AG08396 (cell line): ENCODE data around the gene CCNJL.
A peak's percentile ranks its signal among the peaks of the same experiment; 100 is the strongest.

Experiments used
- DNase-seq: peaks from one replicate; pipeline ENCODE4 v3.0.0; 2012; ENCODE audit warnings: low spot score, mixed read lengths

CCNJL gene

DNA sequence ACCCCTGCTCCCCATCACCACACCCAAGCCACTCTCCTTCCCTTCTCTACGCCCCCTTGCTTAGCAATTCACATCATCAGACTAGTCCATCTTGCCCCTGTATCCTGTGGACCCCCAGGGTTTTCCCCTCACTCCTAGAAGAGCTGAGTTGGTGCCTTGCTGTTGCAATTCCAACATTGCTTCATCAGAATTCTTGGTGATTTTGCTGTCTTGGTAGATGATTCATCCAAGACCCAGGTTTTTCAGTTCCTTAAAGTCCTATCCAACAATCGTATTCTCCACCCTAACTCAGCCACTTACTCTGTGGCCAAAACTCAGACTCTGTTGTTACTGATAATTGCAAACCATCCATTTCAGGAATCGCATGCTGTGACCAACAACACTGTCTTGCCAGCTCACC lies 21.4 kb upstream of the CCNJL start:
- DNase-seq = peak; percentile 26

DNA sequence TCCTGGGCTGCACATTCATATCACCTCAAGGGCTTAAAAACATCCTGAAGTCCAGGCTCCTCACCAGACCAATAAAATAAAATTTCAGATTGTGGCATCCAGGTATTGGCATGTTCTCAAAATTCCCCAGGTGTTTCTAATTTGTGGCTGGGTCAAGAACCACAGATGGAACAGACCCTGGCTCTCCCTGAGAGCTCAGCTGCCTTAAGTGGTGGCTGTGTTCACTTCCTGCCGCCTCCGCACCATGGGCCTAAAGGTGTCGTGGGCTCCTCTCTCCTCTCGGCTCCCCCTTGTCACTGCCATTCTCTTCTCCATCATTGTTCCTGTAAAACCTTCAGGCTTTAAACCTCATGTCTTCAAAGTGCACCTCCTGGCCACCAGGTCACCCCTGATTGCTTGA lies 17.8 kb upstream of the CCNJL start:
- DNase-seq = no peak

DNA sequence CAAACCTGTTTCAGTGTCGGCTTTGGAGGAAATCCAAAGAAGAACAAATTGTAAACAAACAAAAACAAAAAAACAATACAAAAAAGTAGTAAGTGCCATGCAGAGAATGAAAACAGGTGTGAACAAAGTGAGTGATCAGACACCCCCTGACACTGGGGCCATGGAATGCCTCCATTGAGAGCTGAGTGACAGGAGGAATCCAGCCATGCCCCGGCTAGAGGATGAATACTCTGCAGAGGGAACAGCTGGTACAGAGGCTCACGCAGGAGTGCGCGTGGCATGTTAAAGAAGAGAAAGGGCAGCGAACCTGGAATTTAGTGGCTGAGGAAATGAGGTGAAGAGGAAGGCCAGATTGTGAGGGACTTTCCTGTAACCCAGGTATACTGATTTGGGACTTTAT lies 15.5 kb upstream of the CCNJL start:
- DNase-seq = no peak

DNA sequence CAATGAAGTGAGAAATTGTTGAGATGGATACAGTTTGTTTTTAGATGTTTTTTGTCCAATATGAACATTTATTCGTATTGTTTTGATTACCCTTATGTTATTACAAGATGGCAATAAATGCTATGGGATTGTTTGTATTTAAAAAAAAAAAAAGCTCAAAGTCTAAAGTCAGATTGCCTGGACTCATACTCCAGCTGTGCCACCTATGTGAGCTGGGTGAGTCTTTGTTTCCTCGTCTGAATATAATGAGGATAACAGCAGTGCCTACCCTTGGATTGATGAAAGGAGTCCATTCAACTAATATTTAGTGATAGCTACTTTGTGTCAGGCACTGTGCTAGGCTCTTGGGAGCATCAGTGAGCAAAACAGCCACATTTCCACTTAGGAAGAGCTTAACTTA lies 14.6 kb upstream of the CCNJL start:
- DNase-seq = no peak

DNA sequence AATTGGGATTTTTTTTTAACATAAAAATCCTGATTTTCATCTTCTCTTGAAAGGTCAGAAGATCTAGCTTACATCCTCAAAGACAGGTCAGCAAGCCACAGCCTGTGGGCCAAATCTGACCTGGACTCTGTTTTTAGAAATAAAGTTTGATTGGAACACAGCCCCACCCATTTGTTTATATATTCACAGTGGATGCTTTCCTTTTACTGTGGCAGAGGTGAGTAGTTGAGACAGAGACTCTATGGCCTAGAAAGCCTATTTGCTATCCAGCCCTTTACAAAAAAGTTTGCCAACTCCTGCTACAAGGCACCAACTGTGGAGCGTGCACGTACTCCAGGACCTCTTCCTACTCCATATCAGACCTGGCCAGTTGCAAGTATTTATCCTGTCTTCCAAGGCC lies 13.4 kb upstream of the CCNJL start:
- DNase-seq = no peak

DNA sequence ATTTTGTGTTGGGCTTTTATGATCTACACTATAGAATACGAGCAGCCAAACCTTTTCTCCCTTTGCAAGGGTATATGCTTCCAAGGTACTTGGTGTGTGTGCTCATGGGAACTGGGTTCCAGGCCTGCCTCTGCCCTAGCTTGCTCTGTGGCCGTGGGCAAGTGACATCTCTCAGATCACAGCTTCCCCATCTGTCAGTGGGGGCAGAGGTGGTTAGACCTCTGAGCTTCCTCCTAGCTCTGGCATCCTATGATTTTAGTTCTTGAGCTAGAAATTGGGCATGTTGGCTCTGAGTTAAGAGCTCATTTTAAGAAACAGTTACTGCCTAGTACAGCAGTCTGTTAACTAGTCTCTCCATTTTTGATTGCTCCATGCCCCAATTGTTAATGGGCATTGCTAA lies 12.5 kb upstream of the CCNJL start:
- no peak for DNase-seq

DNA sequence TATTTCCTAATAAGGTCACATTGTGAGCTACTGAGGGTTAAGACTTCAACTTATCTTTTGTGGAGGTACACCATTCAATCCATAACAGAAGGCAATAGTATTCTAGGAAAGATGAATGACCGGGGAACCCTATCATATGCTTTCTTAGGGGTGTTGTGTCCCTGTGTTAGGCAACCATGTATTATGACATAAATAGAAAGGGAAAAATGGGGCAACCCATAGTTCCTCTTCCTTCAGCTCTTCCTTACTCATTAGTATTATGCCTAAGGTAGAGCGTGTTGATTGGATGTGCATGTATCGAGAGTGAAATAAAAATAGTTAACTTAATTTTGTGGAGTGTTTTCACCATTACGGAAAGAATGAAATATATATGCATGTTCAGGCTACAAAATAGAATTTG lies 6.0 kb upstream of the CCNJL start:
- no peak for DNase-seq

DNA sequence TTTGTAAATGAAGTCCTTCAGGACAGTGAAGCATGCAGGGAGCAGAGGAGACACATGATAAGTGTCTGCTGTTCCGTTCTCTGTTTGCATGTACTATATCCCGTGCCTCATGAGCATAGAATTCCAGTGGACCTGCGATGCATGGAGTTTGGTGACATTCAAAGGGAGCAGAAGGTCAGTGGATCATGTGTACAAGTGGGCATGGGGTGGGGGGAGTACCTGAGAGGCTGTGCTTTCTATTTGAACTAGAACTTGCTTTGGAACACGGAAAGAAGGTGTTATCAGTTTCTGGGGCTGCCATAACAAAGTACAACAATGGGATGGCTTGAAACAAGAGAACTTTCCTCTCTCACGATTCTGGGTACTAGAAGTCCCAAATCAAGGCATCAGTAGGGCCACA lies 5.1 kb upstream of the CCNJL start:
- DNase-seq = no peak

DNA sequence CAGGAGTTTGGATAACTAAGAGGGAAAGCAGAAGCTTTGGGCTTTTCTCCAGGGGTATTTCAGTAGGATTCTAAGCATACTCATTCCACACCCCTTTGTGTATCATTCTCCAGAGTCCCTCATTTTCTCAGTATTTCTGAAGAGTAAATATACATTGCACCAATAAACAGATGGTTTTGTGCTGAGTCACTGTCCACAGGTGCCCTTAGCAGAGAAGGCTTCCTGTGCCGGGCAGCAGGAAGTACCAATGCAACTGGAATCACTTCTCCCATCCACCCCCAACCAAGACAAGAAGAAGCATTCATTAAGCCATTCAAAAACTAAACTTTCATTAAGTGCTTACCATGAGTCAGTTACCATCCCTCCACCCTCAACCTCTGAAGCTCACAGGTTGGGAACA lies 3.6 kb upstream of the CCNJL start:
- DNase-seq = peak; percentile 13

DNA sequence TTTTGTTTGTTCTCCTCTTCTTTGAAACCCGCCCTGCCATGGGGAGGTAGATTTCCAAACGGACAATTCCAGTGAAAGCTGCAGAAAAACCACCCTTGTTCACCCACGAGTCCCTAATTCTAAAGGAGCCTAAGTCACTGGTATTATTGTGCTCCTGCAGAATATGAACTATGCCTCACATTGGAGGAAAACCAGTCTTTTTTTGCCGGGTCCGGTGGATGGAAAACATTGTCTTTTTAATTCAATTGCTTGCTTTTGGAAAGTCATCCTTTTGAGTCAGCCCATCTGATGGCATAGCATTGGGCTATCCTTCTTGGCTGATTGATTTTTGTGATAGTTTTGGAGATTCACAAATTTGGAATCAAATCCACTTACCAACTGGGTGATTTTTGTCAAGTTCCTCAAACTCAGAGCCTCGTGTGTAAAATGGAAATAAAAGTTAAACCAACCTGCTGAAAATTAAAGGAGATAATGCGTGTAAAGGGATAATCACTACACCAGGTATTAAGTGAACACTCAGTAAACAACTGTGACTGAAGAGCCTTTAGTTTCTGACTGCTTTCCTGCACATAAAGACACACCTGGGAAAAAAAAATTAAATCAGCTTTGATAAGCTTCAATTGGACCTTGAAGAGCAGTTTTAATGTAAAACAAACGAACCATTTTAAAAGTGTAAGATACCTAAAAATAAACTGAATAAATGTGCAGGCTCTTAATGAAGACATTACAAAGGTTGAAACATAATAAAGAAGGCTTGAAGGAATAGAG lies 780 bp upstream of the CCNJL start:
- peak; percentile 21 for DNase-seq

DNA sequence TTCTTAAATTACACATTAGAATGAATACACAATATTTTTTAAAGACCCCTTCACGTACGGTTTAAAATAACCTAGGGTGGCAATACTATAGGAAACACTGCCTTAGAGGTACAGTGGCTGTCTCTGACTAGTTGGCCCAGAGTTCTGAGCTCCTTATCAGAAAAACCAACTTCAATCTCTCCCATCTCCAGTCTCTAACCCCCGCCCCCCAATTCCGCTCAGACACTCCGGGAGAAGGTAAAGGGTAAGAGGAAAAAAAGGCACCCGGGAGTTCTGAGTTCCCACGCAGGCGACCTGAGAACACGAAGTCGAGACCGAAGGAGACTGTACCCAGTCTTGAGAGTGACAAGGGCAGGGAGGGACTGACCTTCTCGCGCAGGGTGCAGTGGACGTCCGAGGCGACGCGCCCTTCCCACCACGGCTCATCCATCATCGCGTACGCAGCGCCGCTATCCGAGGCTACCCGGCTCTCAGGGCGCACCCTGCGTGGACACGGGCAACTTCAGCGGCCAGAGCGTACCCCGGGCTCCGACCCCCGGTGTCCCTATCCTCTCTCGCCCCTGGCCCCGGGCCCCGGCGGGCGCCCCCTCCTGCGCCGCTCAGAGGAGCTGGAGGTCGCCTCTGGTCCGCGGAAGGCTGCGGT lies 752 bp downstream of the CCNJL start:
- DNase-seq = peak; percentile 18

DNA sequence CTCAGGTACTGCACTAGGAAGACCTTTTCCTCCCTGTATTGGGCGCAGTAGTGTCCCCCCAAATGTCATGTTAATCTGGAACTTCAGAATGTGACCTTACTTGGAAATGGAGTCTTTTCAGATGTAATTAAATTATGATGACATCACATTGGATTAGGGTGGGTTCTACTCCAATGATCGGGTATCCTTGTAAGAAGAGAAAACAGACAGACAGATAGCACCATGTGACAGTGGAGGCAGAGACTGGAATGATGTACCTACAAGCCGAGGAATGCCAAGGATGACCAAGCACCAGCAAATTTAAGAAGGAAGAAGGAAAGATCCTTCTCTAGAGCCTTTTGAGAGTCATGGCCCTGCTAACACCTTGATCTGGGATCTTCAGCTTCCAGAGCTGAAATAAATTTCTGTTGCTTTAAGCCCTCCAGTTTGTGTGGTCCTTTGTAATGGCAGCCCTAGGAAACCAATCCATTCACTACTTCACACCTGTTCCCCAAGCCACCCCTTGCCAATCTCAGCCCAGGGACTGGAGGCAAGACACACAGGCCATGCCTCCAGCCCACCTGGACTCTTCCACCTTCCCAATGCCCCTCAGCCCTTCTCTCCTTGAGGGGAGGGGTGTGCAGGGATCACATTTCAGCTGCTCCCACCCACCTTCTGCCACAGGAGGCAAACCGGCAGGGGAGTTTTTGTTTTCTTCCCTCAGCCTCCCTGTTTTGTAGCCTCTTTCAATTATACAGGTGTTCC lies 1.6 kb downstream of the CCNJL start:
- no peak for DNase-seq

DNA sequence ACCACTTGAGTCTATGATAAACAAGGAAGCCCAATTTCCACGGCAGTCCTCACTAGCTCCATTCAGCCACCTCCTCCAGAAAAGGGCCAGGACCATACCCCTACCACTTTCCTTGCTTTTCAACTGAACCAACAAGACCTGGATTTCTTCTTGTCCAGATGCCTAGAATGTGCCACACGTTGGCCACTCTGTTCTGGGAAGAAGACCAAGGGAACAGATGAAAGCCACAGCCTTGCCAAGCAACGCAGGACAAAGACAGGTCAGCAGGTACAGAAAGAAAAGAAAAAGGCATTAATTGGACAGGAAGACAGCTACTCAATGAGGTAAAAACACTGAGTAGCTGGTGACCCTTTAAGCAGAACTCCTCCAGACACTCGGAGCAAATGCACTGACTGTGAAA lies 2.2 kb downstream of the CCNJL start:
- no peak for DNase-seq

DNA sequence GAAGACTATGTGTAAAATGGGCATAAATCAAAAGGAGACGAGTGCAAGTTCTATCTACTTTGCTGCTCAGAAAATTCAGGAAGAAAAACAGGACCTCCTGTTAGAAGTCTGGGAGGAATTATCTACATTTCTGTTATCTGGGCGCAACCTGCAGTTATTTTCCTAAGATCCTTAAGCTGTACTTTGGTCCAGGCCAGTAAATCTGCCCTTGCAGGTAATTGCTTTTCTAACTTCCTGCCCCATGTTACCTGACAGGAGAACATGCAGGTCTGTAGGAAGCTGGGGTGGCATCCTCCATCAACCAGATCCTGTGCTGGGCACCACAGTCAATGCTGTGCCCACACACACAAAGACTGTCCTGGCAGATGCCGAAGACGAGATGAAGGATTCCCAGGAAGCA lies 5.7 kb downstream of the CCNJL start:
- no peak for DNase-seq

DNA sequence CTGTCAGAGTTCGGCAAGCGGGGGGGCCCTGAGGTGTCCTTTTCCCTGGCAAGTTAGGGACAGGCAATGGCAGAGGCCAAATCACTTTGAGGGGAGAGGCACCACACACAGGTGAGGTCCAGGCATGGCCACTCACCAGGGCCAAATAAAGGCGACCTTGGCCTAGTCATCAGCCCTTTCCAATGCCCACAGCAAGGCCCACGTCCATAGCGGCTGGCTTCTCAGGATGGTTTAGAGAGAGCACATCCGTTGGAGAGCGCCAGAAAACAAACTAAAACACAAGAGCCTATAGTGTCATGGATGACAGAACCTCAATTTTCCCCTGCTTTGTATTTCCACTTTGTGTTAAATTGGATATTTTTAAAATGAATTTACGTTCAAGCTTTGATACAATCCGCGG lies 7.0 kb downstream of the CCNJL start:
- DNase-seq = no peak

DNA sequence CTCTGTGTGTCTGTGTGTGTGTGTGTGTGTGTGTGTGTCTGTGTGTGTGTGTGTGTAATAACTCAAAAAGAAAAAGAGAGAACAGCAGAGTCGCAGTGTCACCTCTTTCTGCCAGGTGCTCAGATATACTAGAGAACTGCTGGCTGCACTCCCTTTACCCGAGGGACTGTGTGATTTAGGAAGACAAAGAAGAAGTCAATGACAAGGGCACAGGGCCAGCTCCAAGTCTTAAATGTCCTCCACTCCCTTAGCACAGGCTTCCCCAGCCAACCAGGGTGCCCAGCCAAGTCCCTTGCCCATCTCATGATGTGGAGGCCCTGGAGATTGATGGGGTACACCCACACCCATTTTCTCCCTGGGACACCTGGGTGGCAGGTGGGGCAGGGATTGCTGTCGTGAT lies 8.7 kb downstream of the CCNJL start:
- no peak for DNase-seq

DNA sequence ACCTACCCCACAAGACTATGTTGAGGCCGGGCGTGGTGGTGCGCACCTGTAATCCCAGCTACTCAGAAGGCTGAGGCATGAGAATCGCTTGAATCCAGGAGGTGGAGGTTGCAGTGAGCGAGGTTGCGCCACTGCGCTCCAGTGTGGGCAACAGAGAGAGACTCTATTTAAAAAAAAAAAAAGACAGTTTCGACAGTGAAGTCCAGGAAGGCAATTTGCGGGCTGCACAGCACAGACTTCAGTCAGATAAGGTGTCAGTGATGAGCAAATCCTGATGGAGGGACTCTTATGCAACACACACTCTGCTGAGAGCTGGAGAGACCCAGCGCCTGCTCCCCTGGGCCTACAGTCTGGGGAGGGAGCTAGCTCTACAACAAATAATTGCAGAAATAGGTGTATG lies 14.2 kb downstream of the CCNJL start:
- DNase-seq = no peak

DNA sequence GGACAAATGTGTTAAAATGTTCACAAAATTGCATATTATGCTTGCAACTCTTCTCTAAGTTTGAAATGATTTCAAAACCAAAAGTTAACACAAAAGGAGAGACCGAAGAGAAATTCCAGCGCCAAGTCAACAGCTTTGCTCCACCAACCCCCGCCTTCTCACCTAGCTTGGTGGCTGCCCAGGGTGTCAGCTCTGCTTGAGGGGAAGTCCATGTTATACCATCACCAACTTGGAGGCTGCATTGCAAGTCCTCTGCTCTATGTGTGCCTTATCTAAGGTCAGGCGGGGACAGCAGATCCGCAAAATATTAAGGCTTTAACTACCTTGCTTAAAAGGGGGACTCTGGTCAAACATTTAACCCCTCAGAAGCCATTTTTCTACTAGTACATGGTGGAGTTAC lies 14.6 kb downstream of the CCNJL start:
- no peak for DNase-seq

DNA sequence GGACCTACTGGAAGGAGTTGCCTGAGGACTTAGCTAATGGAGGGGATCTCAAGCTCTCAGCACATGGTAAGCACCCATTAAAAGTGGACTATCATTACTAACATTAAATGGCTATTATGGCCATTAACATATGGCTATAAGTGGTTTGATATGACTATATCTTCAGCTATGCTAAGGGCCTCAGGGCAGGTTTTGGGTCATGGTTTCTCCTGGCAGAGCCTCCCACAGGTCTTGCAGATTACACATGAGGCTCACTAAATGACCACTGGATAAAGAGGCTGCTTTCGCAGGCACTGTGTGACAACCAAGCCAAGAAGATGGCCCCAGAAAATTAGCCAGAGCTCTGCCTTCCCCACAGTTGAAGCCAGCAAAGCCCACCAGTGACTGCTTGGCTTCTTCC lies 15.4 kb downstream of the CCNJL start:
- no peak for DNase-seq

DNA sequence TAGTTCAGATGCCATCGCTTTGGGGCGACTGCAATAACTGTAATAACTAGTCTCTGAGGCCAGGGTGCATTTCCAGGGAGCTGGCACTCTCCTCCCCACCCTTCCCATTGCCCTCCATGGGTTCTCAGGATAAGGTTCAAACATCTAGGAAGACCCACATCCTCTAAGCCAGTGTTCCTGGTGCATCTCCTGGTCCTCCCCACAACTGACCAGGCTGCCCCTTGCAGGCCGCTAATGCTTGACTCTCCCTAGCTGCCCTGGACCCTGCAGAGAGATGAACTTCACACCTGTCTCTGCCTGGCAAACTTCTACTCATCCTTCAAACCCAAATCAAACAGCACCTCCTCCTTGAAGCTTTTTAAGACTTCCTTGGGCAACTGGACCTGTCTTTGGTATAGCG lies 15.9 kb downstream of the CCNJL start:
- DNase-seq = no peak

DNA sequence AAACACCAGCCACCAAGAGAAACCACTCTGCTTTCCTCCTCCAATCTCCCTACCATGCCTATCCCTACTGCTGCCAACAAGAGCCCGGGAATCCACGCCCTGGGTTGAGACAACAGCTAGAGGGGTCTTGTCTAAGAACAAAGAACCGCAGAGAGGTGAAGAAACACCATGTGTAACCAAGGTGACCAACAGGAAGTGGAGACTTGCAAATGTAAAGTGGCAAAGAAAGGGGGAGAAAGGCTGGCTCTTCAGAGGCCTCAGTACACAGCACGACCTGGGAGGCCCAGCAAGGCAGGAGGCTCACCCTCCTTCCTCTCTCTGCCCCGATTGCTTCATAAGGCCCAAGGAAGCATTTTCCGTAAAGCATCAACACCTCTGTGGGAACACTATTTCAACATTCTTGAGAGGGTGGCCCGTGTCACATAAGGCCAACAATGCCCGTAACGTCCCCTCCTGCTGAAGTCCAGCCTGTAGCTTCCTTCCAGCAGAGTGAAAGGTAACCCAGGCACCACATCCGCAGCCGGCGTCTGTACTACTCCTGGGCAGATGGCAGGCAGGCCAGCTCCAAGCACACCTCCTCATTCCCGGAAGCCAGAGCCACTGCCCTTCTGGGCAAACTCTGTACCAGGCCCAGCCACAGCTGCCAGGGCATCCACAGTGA lies 18.3 kb downstream of the CCNJL start:
- no peak for DNase-seq

DNA sequence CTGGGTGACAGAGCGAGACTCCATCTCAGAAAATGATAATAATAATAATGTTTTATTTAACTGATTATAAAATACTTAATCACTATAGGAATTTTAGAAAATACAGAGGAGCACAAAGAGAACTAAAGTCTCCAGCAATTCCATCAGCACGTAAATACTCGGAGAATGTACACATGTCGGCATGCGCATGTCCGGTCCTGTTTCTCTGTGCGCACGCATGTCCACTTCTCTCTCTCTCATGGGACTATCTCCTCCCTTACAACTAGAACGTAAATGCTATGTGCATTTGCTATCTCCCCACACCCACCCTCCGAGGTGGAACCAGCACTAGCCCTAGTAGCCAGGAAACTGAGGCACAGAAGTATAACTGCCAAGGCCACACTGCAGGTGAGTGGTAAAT lies 19.0 kb downstream of the CCNJL start:
- DNase-seq = no peak

DNA sequence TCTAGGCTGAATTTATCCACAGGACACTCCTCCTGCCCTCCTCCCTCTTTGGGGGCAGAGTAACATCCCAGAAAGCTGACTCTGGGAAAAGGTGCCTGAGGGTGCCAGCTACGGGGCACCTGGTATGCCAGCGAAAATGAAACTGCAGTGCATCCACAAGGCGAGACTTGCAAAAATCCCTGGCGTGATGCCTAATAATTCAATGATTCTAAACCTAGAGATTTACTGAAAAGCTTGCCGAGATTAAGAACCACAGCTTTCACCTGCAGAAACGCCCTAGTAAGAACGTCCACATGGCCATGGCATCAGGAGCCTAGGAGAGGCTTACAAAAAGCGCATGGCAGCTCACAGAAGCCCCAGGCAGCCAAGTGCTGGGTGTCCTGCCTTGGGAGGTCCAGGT lies 20.9 kb downstream of the CCNJL start:
- DNase-seq = no peak
